ENCODE results near the gene NRP2.
A peak's percentile ranks its signal among the peaks of the same experiment; 100 is the strongest.

The NRP2 gene

GRCh38 chr2:205681401-205682238, 681 bp upstream of the NRP2 start:
- no peak for DNase-seq (ENCODE audit: insufficient read length)
- TF ChIP-seq POLR2A (IDR thresholded peaks at IDR 0.05; ENCODE audit: low read depth, low read length) (no peak), TAF1 (IDR thresholded peaks at IDR 0.05; ENCODE audit: borderline replicate concordance, low read depth, low read length) (no peak), POLR2AphosphoS5 (IDR thresholded peaks at IDR 0.05; ENCODE audit: low read depth, low read length) (no peak)
- FAIRE-seq: peak; percentile 73

- DNase-seq (ENCODE audit: insufficient read length): no peak
- no peak for TF ChIP-seq TAF1 (IDR thresholded peaks at IDR 0.05; ENCODE audit: borderline replicate concordance, low read depth, low read length)
- no peak for TF ChIP-seq POLR2A (IDR thresholded peaks at IDR 0.05; ENCODE audit: low read depth, low read length)
- TF ChIP-seq POLR2AphosphoS5 (IDR thresholded peaks at IDR 0.05; ENCODE audit: low read depth, low read length): no peak
- no peak for FAIRE-seq
Observed at GRCh38 chr2:205682971-205683501, 735 bp downstream of the NRP2 start.

- DNase-seq (ENCODE audit: insufficient read length) (no peak), FAIRE-seq (no peak)
- TF ChIP-seq POLR2AphosphoS5 (IDR thresholded peaks at IDR 0.05; ENCODE audit: low read depth, low read length) (no peak), TAF1 (IDR thresholded peaks at IDR 0.05; ENCODE audit: borderline replicate concordance, low read depth, low read length) (no peak), POLR2A (IDR thresholded peaks at IDR 0.05; ENCODE audit: low read depth, low read length) (no peak)
Observed at GRCh38 chr2:205683502-205684367, 1.4 kb downstream of the NRP2 start.

GRCh38 chr2:205684871-205685313, 2.6 kb downstream of the NRP2 start:
- no peak for FAIRE-seq
- DNase-seq (ENCODE audit: insufficient read length): no peak
- TF ChIP-seq POLR2A (IDR thresholded peaks at IDR 0.05; ENCODE audit: low read depth, low read length): no peak
- no peak for TF ChIP-seq TAF1 (IDR thresholded peaks at IDR 0.05; ENCODE audit: borderline replicate concordance, low read depth, low read length)
- no peak for TF ChIP-seq POLR2AphosphoS5 (IDR thresholded peaks at IDR 0.05; ENCODE audit: low read depth, low read length)

- TF ChIP-seq TAF1 (IDR thresholded peaks at IDR 0.05; ENCODE audit: borderline replicate concordance, low read depth, low read length) (no peak), POLR2AphosphoS5 (IDR thresholded peaks at IDR 0.05; ENCODE audit: low read depth, low read length) (no peak), POLR2A (IDR thresholded peaks at IDR 0.05; ENCODE audit: low read depth, low read length) (no peak)
- FAIRE-seq (no peak), DNase-seq (ENCODE audit: insufficient read length) (no peak)
Observed at GRCh38 chr2:205685314-205686055, 3.2 kb downstream of the NRP2 start.

- TF ChIP-seq POLR2AphosphoS5 (IDR thresholded peaks at IDR 0.05; ENCODE audit: low read depth, low read length): no peak
- no peak for FAIRE-seq
- no peak for DNase-seq (ENCODE audit: insufficient read length)
Observed at GRCh38 chr2:205686056-205686782, 3.9 kb downstream of the NRP2 start.

GRCh38 chr2:205686783-205687640, 4.7 kb downstream of the NRP2 start:
- no peak for TF ChIP-seq POLR2AphosphoS5 (IDR thresholded peaks at IDR 0.05; ENCODE audit: low read depth, low read length)
- TF ChIP-seq POLR2A (IDR thresholded peaks at IDR 0.05; ENCODE audit: low read depth, low read length): no peak
- no peak for DNase-seq (ENCODE audit: insufficient read length)
- FAIRE-seq: no peak

- TF ChIP-seq POLR2AphosphoS5 (IDR thresholded peaks at IDR 0.05; ENCODE audit: low read depth, low read length): no peak
- no peak for TF ChIP-seq TAF1 (IDR thresholded peaks at IDR 0.05; ENCODE audit: borderline replicate concordance, low read depth, low read length)
- no peak for TF ChIP-seq POLR2A (IDR thresholded peaks at IDR 0.05; ENCODE audit: low read depth, low read length)
- no peak for FAIRE-seq
- no peak for DNase-seq (ENCODE audit: insufficient read length)
Observed at GRCh38 chr2:205687641-205687956, 5.3 kb downstream of the NRP2 start.

GRCh38 chr2:205688417-205689200, 6.3 kb downstream of the NRP2 start:
- FAIRE-seq (no peak), DNase-seq (ENCODE audit: insufficient read length) (no peak)
- no peak for TF ChIP-seq POLR2AphosphoS5 (IDR thresholded peaks at IDR 0.05; ENCODE audit: low read depth, low read length)
- no peak for TF ChIP-seq TAF1 (IDR thresholded peaks at IDR 0.05; ENCODE audit: borderline replicate concordance, low read depth, low read length)
- TF ChIP-seq POLR2A (IDR thresholded peaks at IDR 0.05; ENCODE audit: low read depth, low read length): no peak
